Endothelial cell of umbilical vein (primary cell): ENCODE measurements around the gene TK1. TPM values are rescaled to one million over a fixed set of nuclear protein-coding genes. Genes with fewer than 3 reads are reported as not detected.

Experiments used
- BruUV-seq: library from RNA; stranded (reverse); fragments of 400-500 nt; replicated peaks from 2 replicates; lab custom pipeline; 2021; lab: Mats Ljungman, UMichigan
- CTCF ChIA-PET: fragments of 300-600, 350-600 bp; sonication (Branson Sonifier 250); formaldehyde crosslinking; loops from one replicate; lab custom pipeline; 2021; ENCODE audit warnings: antibody characterized with exemption, inconsistent platforms; lab: Charles Lee
- POLR2A ChIA-PET: fragments of 300-600, 350-600 bp; sonication (Branson Sonifier 250); formaldehyde crosslinking; loops from one replicate; lab custom pipeline; 2021; ENCODE audit warnings: antibody characterized with exemption, inconsistent platforms; lab: Charles Lee
- DNase-seq: peaks from one replicate; pipeline ENCODE4 v3.0.0-alpha.2; 2011; ENCODE audit warnings: low read depth, low spot score
- FAIRE-seq: peaks from 2 replicates; lab custom pipeline; 2011; peaks lifted over from hg19 to GRCh38; lab: Jason Lieb, UNC
- H2AFZ ChIP-seq: 2 replicates; pipeline ENCODE4 v1.6.0; 2012; ENCODE audit warnings: low read depth, low read length, control low read depth, inconsistent platforms
- H3K27ac ChIP-seq: 2 replicates; pipeline ENCODE4 v1.5.1; 2011; ENCODE audit warnings: low read depth, mild to moderate bottlenecking, control low read depth, low read length, moderate library complexity; ENCODE audit not compliant: insufficient read depth
- H3K27me3 ChIP-seq, 2 experiments: 2 replicates each; pipeline versions ENCODE4 v1.6.0 to v1.6.1; 2011; ENCODE audit warnings: low read length in 2 of 2, mixed read lengths in 1 of 2; ENCODE audit not compliant: control insufficient read depth in 2 of 2, insufficient read depth in 2 of 2
- H3K36me3 ChIP-seq, 2 experiments: 2 replicates in 1 of 2; 3 replicates in 1 of 2; pipeline ENCODE4 v1.5.1; 2011; ENCODE audit warnings: low read length in 2 of 2, mild to moderate bottlenecking in 1 of 2, moderate library complexity in 1 of 2; ENCODE audit not compliant: control insufficient read depth in 2 of 2, insufficient read depth in 2 of 2; ENCODE audit errors: extremely low read depth in 1 of 2
- H3K4me1 ChIP-seq: 3 replicates; pipeline ENCODE4 v1.5.1; 2011; ENCODE audit warnings: mild to moderate bottlenecking, low read length; ENCODE audit not compliant: control insufficient read depth, insufficient read depth; ENCODE audit errors: extremely low read depth
- H3K4me2 ChIP-seq: 2 replicates; pipeline ENCODE4 v1.6.1; 2011; ENCODE audit warnings: low read length, control low read depth, mixed read lengths; ENCODE audit not compliant: insufficient read depth
- H3K4me3 ChIP-seq, 3 experiments: fragments of 200-600 bp in 1 of 3; sonication (generic), shearing (Covaris generic) in 1 of 3; replicated peaks in 1 of 3; 2 replicates each; pipeline ENCODE4 v1.5.1; 2011 to 2016; ENCODE audit warnings: control low read depth in 3 of 3, low read length in 3 of 3, mild to moderate bottlenecking in 2 of 3, inconsistent platforms in 1 of 3, low read depth in 1 of 3, moderate library complexity in 1 of 3; ENCODE audit not compliant: insufficient read depth in 1 of 3
- H3K79me2 ChIP-seq: 2 replicates; pipeline ENCODE4 v1.6.0; 2012; ENCODE audit warnings: low read length, inconsistent platforms; ENCODE audit not compliant: control insufficient read depth, insufficient read depth
- H3K9ac ChIP-seq: replicated peaks from 2 replicates; pipeline ENCODE3; 2011; ENCODE audit warnings: low read length, control low read depth; ENCODE audit not compliant: insufficient read depth; ENCODE audit errors: extremely low read depth
- H3K9me1 ChIP-seq: replicated peaks from 3 replicates; pipeline ENCODE4 v1.6.0; 2011; ENCODE audit warnings: mild to moderate bottlenecking, low read length; ENCODE audit not compliant: control insufficient read depth, insufficient read depth; ENCODE audit errors: extremely low read depth
- H3K9me3 ChIP-seq: replicated peaks from 2 replicates; pipeline ENCODE4 v1.5.1; 2012; ENCODE audit warnings: low read length, inconsistent platforms; ENCODE audit not compliant: control insufficient read depth, insufficient read depth
- H4K20me1 ChIP-seq: replicated peaks from 2 replicates; pipeline ENCODE3; 2011; ENCODE audit warnings: mild to moderate bottlenecking, low read length; ENCODE audit not compliant: control insufficient read depth, insufficient read depth; ENCODE audit errors: extremely low read depth
- FOS ChIP-seq: IDR thresholded peaks from 2 replicates; pipeline ENCODE4 v1.6.1; 2011; ENCODE audit warnings: mild to moderate bottlenecking, low read length, moderate library complexity, borderline replicate concordance; ENCODE audit not compliant: insufficient read depth
- POLR2A ChIP-seq: IDR thresholded peaks from 2 replicates; pipeline ENCODE4 v1.6.1; 2012; ENCODE audit warnings: low read depth, mild to moderate bottlenecking, control low read depth, low read length
- dilution Hi-C: fragments of 300-500 bp; cut with MboI; formaldehyde crosslinking; loops from one replicate; pipeline ENCODE4 v1.15.0; 2019; ENCODE audit warnings: low sequenced_read_pairs; ENCODE audit not compliant: extremely low pct_ligation_motif_present
- intact Hi-C: fragments of 100-400 bp; cut with micrococcal nuclease; formaldehyde crosslinking; loops from one replicate; pipeline ENCODE4 v1.10.0; 2022
- polyA plus RNA-seq, 4 experiments: library from polyadenylated mRNA; depleted of rRNA in 3 of 4; stranded (reverse) in 3 of 4; unstranded in 1 of 4; fragments of >200 nt; gene quantifications; 2 replicates each; pipeline versions ENCODE4 v1.2.1 to v1.2.3, GENCODE V29; 2011 to 2012; ENCODE audit warnings: missing spikeins in 1 of 4
- total RNA-seq: library from RNA; stranded (reverse); gene quantifications from 2 replicates; pipeline ENCODE4 v1.2.3, GENCODE V29; 2021
- TF ChIP-seq, protein P1 (sequence below), 2 donors: IDR thresholded peaks; 1 replicate in 1 of 2; 2 replicates in 1 of 2; pipeline ENCODE4 v1.5.1; 2011; ENCODE audit warnings: low read length in 2 of 2, mild to moderate bottlenecking in 2 of 2, moderate library complexity in 2 of 2, control low read depth in 1 of 2, inconsistent platforms in 1 of 2, low read depth in 1 of 2; ENCODE audit not compliant: insufficient read depth in 1 of 2; ENCODE audit errors: extremely low read depth in 1 of 2

Gene TK1
- total and polyA plus RNA-seq, 2 donors (not counting 3 experiments of a cell fraction or from before 2014, with no cell fraction given) = 111 to 159 TPM

DNA sequence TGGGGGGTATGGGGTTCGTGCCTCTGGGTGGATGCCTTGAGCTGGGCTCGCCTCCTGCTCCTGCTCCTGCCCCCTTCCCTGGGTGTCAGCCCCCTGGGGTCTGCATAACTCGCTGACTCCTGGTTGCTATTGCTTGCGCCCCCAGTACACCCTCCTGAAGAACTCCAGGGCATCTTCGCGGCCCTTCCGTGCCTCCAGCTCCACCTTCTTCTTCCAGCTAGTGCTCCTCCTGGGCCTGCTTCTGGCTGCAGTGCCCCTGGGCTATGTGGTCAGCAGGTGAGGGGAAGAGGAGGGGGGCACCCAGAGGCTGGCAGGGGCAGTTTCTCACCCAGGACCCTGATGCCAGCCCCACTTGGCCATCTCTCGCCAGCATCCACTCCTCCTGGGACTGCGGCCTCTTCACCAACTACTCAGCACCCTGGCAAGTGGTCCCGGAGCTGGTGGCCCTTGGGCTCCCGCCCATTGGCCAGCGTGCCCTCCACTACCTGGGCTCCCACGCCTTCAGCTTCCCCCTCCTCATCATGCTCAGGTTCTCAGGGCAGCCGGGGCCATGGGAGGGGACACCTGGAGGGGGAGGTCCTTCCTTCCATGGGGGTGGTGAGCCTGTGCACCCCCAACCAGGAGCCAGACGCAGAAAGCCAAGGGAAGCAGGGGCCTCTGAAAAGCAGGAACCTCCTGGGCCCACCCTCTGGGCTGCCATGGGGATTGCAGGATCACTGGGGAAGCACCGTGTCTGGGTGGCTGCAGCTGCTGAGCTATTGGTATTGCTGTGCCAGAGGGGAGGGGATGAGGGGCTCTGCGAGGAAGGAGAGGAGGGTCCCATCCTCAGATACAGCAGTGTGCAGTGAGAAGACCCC, 48.4 kb downstream of the TK1 start:
- Histone ChIP-seq H3K27ac (no peak overlapping the region), H2AFZ (no peak overlapping the region), H3K4me1 (peaks cover 14% of the 10 kb centered on the region), H3K27me3 (no peaks in the 10 kb centered on the region), H3K9ac (no peak overlapping the region), H3K79me2 (no peaks in the 10 kb centered on the region), H3K36me3 (no peaks in the 10 kb centered on the region), H3K4me3 (no peak overlapping the region), H3K9me1 (no peaks in the 10 kb centered on the region), H4K20me1 (no peaks in the 10 kb centered on the region), H3K9me3 (no peaks in the 10 kb centered on the region), H3K4me2 (no peak overlapping the region)
- BruUV-seq = no TSS peak
- POLR2A ChIA-PET = no interaction called here
- FAIRE-seq (no peak), DNase-seq (no peak)
- TF ChIP-seq POLR2A = no peak
- dilution Hi-C loops = no loop called here
- intact Hi-C loops = no loop called here
- CTCF ChIA-PET = interaction anchor here (0.8 to 1.3 kb wide), 6 partner anchors 11 to 124 kb away, joined by 3 to 5 read pairs (median 4); no protein-coding TSS in a partner anchor

DNA sequence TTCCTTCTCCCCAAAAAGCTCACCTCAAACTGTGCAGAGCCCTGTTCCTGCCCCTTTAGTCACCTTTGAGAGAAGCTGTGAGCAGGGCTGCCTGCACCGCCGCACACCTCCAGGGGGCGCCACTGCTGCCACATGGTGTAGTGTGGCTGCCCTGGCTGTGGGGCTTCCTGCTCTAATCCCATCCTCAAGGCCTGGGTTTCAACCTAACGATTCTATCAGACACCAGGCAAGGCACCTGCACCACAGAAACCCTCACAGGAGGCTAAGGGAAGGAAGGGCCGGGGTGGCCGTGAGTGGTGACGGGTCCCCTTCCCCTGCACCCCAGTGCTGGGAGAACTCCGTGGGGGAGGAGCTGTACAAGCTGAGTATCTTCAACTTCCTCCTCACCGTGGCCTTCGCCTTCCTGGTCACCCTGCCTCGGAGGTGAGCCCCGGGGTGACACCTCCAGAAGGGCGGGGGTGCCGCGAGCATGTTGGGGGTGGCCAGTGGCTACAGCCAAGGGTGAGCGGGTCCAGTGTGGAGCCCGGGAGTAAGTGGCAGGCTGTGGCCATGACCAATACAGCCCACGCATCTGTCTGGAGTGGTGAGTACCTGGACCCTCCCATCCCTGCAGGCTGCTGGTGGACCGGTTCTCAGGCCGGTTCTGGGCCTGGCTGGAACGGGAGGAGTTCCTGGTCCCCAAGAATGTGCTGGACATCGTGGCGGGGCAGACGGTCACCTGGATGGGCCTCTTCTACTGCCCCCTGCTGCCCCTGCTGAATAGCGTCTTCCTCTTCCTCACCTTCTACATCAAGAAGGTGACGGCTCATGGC, 49.3 kb downstream of the TK1 start:
- FAIRE-seq (no peak), DNase-seq (no peak)
- Histone ChIP-seq H4K20me1 (no peaks in the 10 kb centered on the region), H3K4me3 (no peak overlapping the region), H3K4me1 (peaks cover 14% of the 10 kb centered on the region), H3K27ac (no peak overlapping the region), H3K9ac (no peak overlapping the region), H3K4me2 (no peak overlapping the region), H3K79me2 (no peaks in the 10 kb centered on the region), H3K36me3 (no peaks in the 10 kb centered on the region), H3K9me3 (no peaks in the 10 kb centered on the region), H3K27me3 (no peaks in the 10 kb centered on the region), H2AFZ (no peak overlapping the region), H3K9me1 (no peaks in the 10 kb centered on the region)
- ChIA-PET CTCF (interaction anchor here (1.2 to 1.4 kb wide), 4 partner anchors 25 to 124 kb away, joined by 3 to 5 read pairs (median 4); no protein-coding TSS in a partner anchor), POLR2A (no interaction called here)
- BruUV-seq = no TSS peak
- no peak for TF ChIP-seq POLR2A
- TF ChIP-seq, protein P1, sequence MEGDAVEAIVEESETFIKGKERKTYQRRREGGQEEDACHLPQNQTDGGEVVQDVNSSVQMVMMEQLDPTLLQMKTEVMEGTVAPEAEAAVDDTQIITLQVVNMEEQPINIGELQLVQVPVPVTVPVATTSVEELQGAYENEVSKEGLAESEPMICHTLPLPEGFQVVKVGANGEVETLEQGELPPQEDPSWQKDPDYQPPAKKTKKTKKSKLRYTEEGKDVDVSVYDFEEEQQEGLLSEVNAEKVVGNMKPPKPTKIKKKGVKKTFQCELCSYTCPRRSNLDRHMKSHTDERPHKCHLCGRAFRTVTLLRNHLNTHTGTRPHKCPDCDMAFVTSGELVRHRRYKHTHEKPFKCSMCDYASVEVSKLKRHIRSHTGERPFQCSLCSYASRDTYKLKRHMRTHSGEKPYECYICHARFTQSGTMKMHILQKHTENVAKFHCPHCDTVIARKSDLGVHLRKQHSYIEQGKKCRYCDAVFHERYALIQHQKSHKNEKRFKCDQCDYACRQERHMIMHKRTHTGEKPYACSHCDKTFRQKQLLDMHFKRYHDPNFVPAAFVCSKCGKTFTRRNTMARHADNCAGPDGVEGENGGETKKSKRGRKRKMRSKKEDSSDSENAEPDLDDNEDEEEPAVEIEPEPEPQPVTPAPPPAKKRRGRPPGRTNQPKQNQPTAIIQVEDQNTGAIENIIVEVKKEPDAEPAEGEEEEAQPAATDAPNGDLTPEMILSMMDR (IDR thresholded peaks at IDR 0.05; ENCODE audit: extremely low read depth in 1 of 2, insufficient read depth in 1 of 2, low read depth in 1 of 2, low read length in 2 of 2) = peak; percentile 35 to 38
- TF ChIP-seq FOS = no peak
- intact Hi-C loops = no loop called here
- dilution Hi-C loops = no loop called here
